ENCODE data around the gene DLGAP5. TPM values are rescaled to one million over a fixed set of nuclear protein-coding genes. Genes with fewer than 3 reads are reported as not detected.
A peak's percentile ranks its signal among the peaks of the same experiment; 100 is the strongest.

DLGAP5 gene
- total RNA-seq, 2 experiments from 2014 or later = 117 to 120 TPM

DNA sequence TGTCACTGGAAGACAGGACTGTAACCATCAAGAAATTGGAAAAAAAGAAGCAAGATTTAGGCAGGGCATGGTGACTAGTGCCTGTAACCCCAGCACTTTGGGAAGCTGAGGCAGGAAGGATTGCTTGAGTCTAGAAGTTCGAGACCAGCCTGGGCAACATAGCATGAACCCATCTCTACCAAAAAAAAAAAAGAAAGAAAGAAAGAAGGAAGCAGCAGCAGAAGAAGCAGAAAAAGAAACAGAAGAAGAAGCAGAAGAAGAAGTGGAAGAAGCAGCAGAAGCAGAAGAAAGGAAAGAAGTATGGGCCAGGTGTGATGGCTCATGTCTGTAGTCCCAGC, 92.9 kb downstream of the DLGAP5 start:
- CTCF ChIA-PET = interaction anchor here (0.8 to 1.5 kb wide), 5 partner anchors 8 to 62 kb away, joined by 3 to 6 read pairs (median 4); partner anchors contain the start of gene MAPK1IP1L
- DNase-seq = no peak
- Mint-ChIP-seq H3K4me1 (ENCODE audit: low read depth) (peaks cover 32% of the 10 kb centered on the region), H3K36me3 (ENCODE audit: low read depth) (no peaks in the 10 kb centered on the region), H3K4me3 (no peak overlapping the region), H3K27me3 (ENCODE audit: low read depth) (no peaks in the 10 kb centered on the region), H3K9me3 (no peaks in the 10 kb centered on the region), H3K27ac (peak overlapping the region; percentile 64)
- intact Hi-C loops (cut with micrococcal nuclease) = loop anchor here (1.0 to 5.0 kb wide), 5 partner anchors 26 to 484 kb away; partner anchors contain the start of genes KTN1, SOCS4 and WDHD1

Other genes with a start within 250 kb of the DLGAP5 start
- 10 to 100 TPM; 61.1 to 62.9 TPM for gene WDHD1, start 164.5 kb downstream of the DLGAP5 start, total RNA-seq
- gene SOCS4, start 164.3 kb downstream of the DLGAP5 start, total RNA-seq = 10 to 100 TPM; 17.7 to 17.9 TPM
- gene MAPK1IP1L, start 139.9 kb downstream of the DLGAP5 start, total RNA-seq = 10 to 100 TPM; 78.2 to 83.4 TPM
- gene LGALS3, start 62.3 kb downstream of the DLGAP5 start, total RNA-seq = 1 to 10 TPM; 1.1 to 1.3 TPM
- 10 to 100 TPM; 17.4 to 17.7 TPM for gene FBXO34, start 79.8 kb upstream of the DLGAP5 start, total RNA-seq
- 1 to 10 TPM; 4.6 to 4.9 TPM for gene ATG14, start 220.2 kb upstream of the DLGAP5 start, total RNA-seq
- not detected for gene TBPL2, start 249.0 kb upstream of the DLGAP5 start, total RNA-seq

Measured in activated naive CD4-positive, alpha-beta T cell treated with anti-CD3 and anti-CD28 coated beads for 36 hours (primary cell).